PFSK-1 (cell line): ENCODE results near the gene THSD7B.

ENCODE experiments used
- POLR2AphosphoS5 ChIP-seq: IDR thresholded peaks from 2 replicates; pipeline ENCODE4 v1.6.1; 2012; ENCODE audit warnings: low read depth, mild to moderate bottlenecking, control low read depth, low read length, moderate library complexity
- SIN3A ChIP-seq: IDR thresholded peaks from 2 replicates; pipeline ENCODE4 v1.6.1; 2012; ENCODE audit warnings: mild to moderate bottlenecking, low read length, moderate library complexity, borderline replicate concordance; ENCODE audit not compliant: insufficient read depth
- TF ChIP-seq, protein P1 (sequence below), 2 experiments: IDR thresholded peaks; 2 replicates each; pipeline versions ENCODE4 v1.6.1 to v1.8.0; 2011 to 2012; ENCODE audit warnings: low read depth in 2 of 2, low read length in 2 of 2, control low read depth in 1 of 2, inconsistent platforms in 1 of 2, mild to moderate bottlenecking in 1 of 2, moderate library complexity in 1 of 2; ENCODE audit not compliant: insufficient read depth in 1 of 2

DNA sequence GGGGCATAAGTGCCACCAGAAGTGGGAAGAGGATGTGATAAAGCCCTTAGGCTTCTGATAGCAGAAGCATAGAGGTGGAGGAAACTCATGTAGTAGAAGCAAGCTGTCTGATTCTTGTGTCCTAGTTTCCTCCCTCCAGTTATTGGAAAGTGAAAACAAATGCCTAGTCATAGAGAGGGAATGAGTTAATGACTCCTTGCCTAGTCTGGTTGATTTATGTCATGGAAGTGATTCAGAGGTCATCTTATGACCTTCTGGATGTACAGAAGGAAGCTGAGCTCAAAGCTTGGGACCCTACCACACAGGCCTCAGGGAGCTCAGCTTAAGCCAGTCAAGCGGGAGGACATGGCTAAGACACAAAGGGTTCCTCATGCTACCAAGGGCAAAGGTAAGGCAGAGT lies 232.2 kb downstream of the THSD7B start:
- TF ChIP-seq POLR2AphosphoS5 (no peak), SIN3A (no peak)
- TF ChIP-seq, protein P1, sequence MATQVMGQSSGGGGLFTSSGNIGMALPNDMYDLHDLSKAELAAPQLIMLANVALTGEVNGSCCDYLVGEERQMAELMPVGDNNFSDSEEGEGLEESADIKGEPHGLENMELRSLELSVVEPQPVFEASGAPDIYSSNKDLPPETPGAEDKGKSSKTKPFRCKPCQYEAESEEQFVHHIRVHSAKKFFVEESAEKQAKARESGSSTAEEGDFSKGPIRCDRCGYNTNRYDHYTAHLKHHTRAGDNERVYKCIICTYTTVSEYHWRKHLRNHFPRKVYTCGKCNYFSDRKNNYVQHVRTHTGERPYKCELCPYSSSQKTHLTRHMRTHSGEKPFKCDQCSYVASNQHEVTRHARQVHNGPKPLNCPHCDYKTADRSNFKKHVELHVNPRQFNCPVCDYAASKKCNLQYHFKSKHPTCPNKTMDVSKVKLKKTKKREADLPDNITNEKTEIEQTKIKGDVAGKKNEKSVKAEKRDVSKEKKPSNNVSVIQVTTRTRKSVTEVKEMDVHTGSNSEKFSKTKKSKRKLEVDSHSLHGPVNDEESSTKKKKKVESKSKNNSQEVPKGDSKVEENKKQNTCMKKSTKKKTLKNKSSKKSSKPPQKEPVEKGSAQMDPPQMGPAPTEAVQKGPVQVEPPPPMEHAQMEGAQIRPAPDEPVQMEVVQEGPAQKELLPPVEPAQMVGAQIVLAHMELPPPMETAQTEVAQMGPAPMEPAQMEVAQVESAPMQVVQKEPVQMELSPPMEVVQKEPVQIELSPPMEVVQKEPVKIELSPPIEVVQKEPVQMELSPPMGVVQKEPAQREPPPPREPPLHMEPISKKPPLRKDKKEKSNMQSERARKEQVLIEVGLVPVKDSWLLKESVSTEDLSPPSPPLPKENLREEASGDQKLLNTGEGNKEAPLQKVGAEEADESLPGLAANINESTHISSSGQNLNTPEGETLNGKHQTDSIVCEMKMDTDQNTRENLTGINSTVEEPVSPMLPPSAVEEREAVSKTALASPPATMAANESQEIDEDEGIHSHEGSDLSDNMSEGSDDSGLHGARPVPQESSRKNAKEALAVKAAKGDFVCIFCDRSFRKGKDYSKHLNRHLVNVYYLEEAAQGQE (IDR thresholded peaks at IDR 0.05; ENCODE audit: insufficient read depth in 1 of 2, low read depth in 2 of 2, low read length in 2 of 2), result no peak
